Measurements from ENCODE around the gene BOLA1. TPM values are rescaled to one million over a fixed set of nuclear protein-coding genes. Genes with fewer than 3 reads are reported as not detected.
A peak's percentile ranks its signal among the peaks of the same experiment; 100 is the strongest.

BOLA1 gene
- total RNA-seq, 2 experiments from 2014 or later, result 25.1 to 28.8 TPM

DNA sequence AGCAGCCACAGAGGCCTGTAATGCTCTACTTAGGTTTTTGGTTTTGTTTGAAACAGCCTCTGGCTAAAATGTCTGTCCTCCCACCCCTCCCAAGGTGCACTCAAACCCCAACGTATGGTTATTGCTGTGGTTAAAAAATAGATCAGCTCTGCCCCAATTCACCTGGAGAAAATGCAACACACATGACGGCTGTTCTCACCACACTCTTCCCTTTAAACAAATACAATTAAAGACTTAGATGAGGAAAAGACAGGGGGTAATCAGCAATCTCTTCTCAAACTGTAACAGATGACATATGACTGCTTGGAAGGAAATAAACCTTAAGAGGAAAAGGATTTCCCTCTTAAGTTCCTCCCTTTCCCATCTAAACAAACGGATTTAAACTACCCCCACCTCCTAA is 43.5 kb downstream of the BOLA1 start:
- no peak overlapping the region for H3K4me3 Mint-ChIP-seq
- DNase-seq (no peak), ATAC-seq (no peak)
- ChIA-PET POLR2A (interaction anchor here (0.9 kb wide), 1 partner anchor 57 kb away, joined by 3 read pairs; a partner anchor contains a TSS), CTCF (interaction anchor here (0.8 to 1.3 kb wide), 3 partner anchors 20 to 223 kb away, joined by 3 to 5 read pairs (median 3); no protein-coding TSS in a partner anchor)
- H3K4me1 Mint-ChIP-seq (ENCODE audit: low read depth), result peaks cover 18% of the 10 kb centered on the region
- TF ChIP-seq CTCF (IDR thresholded peaks at IDR 0.05), result no peak
- no peaks in the 10 kb centered on the region for H3K27me3 Mint-ChIP-seq
- peak overlapping the region; percentile 8 for H3K27ac Mint-ChIP-seq
- intact Hi-C loops (cut with micrococcal nuclease), result no loop called here
- no peaks in the 10 kb centered on the region for H3K9me3 Mint-ChIP-seq
- H3K36me3 Mint-ChIP-seq (ENCODE audit: low read depth), result peaks cover 24% of the 10 kb centered on the region

DNA sequence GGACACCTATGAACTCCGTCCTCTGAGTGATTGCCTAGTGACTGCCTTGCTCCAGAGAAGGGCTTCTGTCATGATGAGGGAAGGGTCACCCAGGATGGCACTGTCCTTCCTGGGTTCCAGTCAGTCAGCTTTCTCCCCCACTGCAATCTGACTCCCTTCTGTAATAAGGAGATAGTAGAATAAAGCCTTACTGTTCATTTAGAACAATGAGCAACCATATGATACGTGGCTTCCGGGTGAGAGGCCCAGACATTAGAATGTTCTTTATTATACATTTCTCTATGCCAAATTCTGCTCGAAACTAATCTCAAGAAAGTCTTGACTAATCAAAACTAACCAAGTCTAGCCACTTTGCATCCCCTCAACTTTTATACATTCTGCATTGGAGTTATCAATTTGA is 45.8 kb downstream of the BOLA1 start:
- intact Hi-C loops (cut with micrococcal nuclease), result no loop called here
- Mint-ChIP-seq H3K27ac (no peak overlapping the region), H3K36me3 (ENCODE audit: low read depth) (peaks cover 35% of the 10 kb centered on the region), H3K27me3 (no peaks in the 10 kb centered on the region), H3K4me1 (ENCODE audit: low read depth) (peaks cover 3% of the 10 kb centered on the region), H3K4me3 (no peak overlapping the region), H3K9me3 (no peaks in the 10 kb centered on the region)
- CTCF ChIA-PET, result no interaction called here
- no peak for TF ChIP-seq CTCF (IDR thresholded peaks at IDR 0.05)
- ATAC-seq, result no peak
- DNase-seq, result no peak
- POLR2A ChIA-PET, result interaction anchor here (0.7 kb wide), 1 partner anchor 17 kb away, joined by 4 read pairs; no protein-coding TSS in a partner anchor

- no peak overlapping the region for H3K27ac Mint-ChIP-seq
- no peaks in the 10 kb centered on the region for H3K4me1 Mint-ChIP-seq (ENCODE audit: low read depth)
- no peak overlapping the region for H3K4me3 Mint-ChIP-seq
- ChIA-PET POLR2A (interaction anchor here (2.0 kb wide), 1 partner anchor 62 kb away, joined by 5 read pairs; a partner anchor contains a TSS), CTCF (interaction anchor here (1.1 kb wide), 1 partner anchor 100 kb away, joined by 3 read pairs; no protein-coding TSS in a partner anchor)
- no peaks in the 10 kb centered on the region for H3K27me3 Mint-ChIP-seq
- TF ChIP-seq CTCF (IDR thresholded peaks at IDR 0.05), result no peak
- peaks cover 47% of the 10 kb centered on the region for H3K36me3 Mint-ChIP-seq (ENCODE audit: low read depth)
- no peaks in the 10 kb centered on the region for H3K9me3 Mint-ChIP-seq
- ATAC-seq (no peak), DNase-seq (no peak)
- intact Hi-C loops (cut with micrococcal nuclease), result no loop called here
These were observed 50.5 kb downstream of the BOLA1 start for GRCh38 chr1:149949911-149950310.

Other genes starting within 250 kb of the BOLA1 start
- not detected for gene FCGR1A, start 116.9 kb upstream of the BOLA1 start, total RNA-seq
- 1 to 10 TPM; 8.2 to 9.1 TPM for gene SV2A, start 18.3 kb downstream of the BOLA1 start, total RNA-seq
- 10 to 100 TPM; 67.1 to 67.6 TPM for gene SF3B4, start 28.2 kb downstream of the BOLA1 start, total RNA-seq
- under 1 TPM; 0.51 to 0.86 TPM for gene MTMR11, start 37.3 kb downstream of the BOLA1 start, total RNA-seq
- 10 to 100 TPM; 16.1 to 17.3 TPM for gene OTUD7B, start 111.2 kb downstream of the BOLA1 start, total RNA-seq
- gene VPS45, start 168.2 kb downstream of the BOLA1 start, total RNA-seq, result 10 to 100 TPM; 19.4 to 22.8 TPM

Data from activated CD8-positive, alpha-beta T cell treated with anti-CD3 and anti-CD28 coated beads for 36 hours (primary cell).